ENCODE measurements around the gene PITPNC1.

PITPNC1 gene

DNA sequence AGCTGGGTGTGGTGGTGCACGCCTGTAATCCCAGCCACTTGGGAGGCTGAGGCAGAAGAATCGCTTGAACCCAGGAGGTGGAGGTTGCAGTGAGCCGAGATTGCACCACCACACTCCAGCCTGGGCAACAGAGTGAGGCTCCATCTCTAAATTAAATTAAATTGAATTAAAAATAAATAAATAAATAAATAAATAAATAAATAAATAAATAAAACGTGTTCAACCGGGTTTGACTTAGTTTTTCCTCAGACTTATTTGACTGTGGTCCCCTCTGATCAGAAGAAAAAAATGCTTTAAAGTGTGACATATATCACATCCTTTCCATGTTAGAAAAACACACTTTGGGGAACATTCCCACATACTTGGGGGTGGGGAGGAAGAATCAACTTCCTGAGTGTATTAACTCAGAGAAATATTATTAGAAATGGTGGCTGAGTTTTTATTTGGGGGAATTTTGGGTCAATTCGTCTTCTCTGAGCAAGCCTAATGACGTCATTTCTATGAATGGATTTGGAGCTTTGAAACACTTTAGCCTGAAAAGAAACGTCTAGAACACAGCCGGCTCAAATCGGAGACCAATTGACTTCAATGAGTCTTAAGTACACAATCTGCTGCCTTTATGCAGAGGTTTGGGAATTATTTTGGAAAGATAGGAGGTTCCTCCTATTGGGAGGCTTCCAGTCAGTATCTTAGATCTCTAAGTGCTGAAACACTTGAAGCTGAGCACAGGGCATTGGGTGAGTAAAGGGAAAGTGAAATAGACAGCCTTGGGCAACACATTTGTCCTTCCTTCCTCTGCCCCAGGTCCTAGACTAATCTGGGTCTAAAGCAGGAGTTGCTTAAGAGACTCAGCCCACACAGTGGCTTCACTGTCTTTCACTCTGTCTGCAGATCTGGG is 132.6 kb downstream of the PITPNC1 start:
- H3K9ac ChIP-seq: no peak overlapping the region
- TF ChIP-seq CTCF (conservative IDR thresholded peaks at IDR 0.05; ENCODE audit: low read depth, low read length): no peak

DNA sequence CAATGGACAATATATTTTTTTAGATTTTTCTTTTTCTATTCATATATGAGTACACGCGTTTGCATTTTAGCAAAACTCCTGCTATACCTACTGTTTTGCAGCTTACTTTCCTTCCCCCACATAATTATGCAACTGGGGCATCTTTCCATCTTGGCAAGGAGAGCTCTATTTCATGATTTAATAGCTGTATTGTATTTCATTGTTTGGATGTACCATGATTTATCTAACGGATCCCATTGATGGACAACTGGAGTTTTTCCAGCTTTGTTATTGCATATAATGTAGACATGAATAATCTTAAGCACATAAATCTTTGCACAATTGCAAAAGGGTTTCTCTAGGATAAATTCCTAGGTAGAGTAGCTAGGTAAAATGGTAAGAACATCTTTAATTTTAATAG is 133.9 kb downstream of the PITPNC1 start:
- no peak overlapping the region for H3K27ac ChIP-seq
- no peak overlapping the region for H3K4me2 ChIP-seq
- peaks cover 4% of the 10 kb centered on the region for H3K4me1 ChIP-seq (ENCODE audit: low read depth, poor library complexity, severe bottlenecking)
- H3K9ac ChIP-seq: no peak overlapping the region
- no peak for TF ChIP-seq CTCF (conservative IDR thresholded peaks at IDR 0.05; ENCODE audit: low read depth, low read length)
- no peak overlapping the region for H2AFZ ChIP-seq (ENCODE audit: low read depth)
- H3K27me3 ChIP-seq (ENCODE audit: insufficient read depth, low read depth): no peaks in the 10 kb centered on the region
- no peaks in the 10 kb centered on the region for H4K20me1 ChIP-seq (ENCODE audit: insufficient read depth)
- peaks cover 37% of the 10 kb centered on the region; the same call in 1 of the 2 replicates for H3K79me2 ChIP-seq (ENCODE audit: insufficient read depth, low read depth)
- no peaks in the 10 kb centered on the region for H3K36me3 ChIP-seq (ENCODE audit: insufficient read depth)
- no peak overlapping the region for H3K4me3 ChIP-seq (IDR thresholded peaks at IDR 0.05; ENCODE audit: insufficient read depth, low read depth, low read length)

More for the DNA sequence above, 132.6 kb downstream of the PITPNC1 start:
- Histone ChIP-seq H3K79me2 (ENCODE audit: insufficient read depth, low read depth) (peaks cover 49% of the 10 kb centered on the region; the same call in 1 of the 2 replicates), H3K4me3 (IDR thresholded peaks at IDR 0.05; ENCODE audit: insufficient read depth, low read depth, low read length) (no peak overlapping the region), H3K4me1 (ENCODE audit: low read depth, poor library complexity, severe bottlenecking) (peaks cover 4% of the 10 kb centered on the region), H3K27me3 (ENCODE audit: insufficient read depth, low read depth) (no peaks in the 10 kb centered on the region), H3K4me2 (no peak overlapping the region), H2AFZ (ENCODE audit: low read depth) (no peak overlapping the region), H3K36me3 (ENCODE audit: insufficient read depth) (no peaks in the 10 kb centered on the region), H3K27ac (no peak overlapping the region), H4K20me1 (ENCODE audit: insufficient read depth) (no peaks in the 10 kb centered on the region)

GRCh38 chr17:67511804-67512203 is 134.7 kb downstream of the PITPNC1 start:
- H3K27me3 ChIP-seq (ENCODE audit: insufficient read depth, low read depth): no peaks in the 10 kb centered on the region
- TF ChIP-seq CTCF (conservative IDR thresholded peaks at IDR 0.05; ENCODE audit: low read depth, low read length): no peak
- no peak overlapping the region for H3K4me2 ChIP-seq
- no peak overlapping the region for H2AFZ ChIP-seq (ENCODE audit: low read depth)
- no peaks in the 10 kb centered on the region for H3K36me3 ChIP-seq (ENCODE audit: insufficient read depth)
- H3K4me3 ChIP-seq (IDR thresholded peaks at IDR 0.05; ENCODE audit: insufficient read depth, low read depth, low read length): no peak overlapping the region
- peaks cover 4% of the 10 kb centered on the region for H3K4me1 ChIP-seq (ENCODE audit: low read depth, poor library complexity, severe bottlenecking)
- no peaks in the 10 kb centered on the region for H4K20me1 ChIP-seq (ENCODE audit: insufficient read depth)
- no peak overlapping the region for H3K27ac ChIP-seq
- peaks cover 29% of the 10 kb centered on the region; the same call in 1 of the 2 replicates for H3K79me2 ChIP-seq (ENCODE audit: insufficient read depth, low read depth)
- H3K9ac ChIP-seq: no peak overlapping the region

DNA sequence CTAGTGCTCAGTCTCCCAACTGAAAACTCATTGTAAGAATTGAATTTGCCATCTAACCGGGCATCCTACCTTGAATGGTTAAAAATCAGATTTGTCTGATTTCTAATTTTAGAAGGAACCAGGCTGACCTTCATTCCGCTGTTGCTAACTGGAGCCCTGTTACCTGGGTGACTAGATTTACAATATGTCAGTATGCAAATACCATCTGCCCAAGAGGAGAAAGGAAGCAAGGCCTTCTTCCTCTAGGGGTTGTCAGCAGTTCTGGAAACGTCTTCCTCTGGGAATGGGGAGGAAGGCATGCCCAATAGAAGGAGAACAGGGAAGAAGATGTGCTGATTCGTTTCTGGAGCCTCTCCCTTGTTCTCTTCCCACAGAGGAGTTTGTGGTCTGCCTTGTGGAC is 137.9 kb downstream of the PITPNC1 start:
- no peaks in the 10 kb centered on the region for H3K27me3 ChIP-seq (ENCODE audit: insufficient read depth, low read depth)
- H3K79me2 ChIP-seq (ENCODE audit: insufficient read depth, low read depth): peaks cover 19% of the 10 kb centered on the region; the same call in 1 of the 2 replicates
- H3K36me3 ChIP-seq (ENCODE audit: insufficient read depth): no peaks in the 10 kb centered on the region
- no peak for TF ChIP-seq CTCF (conservative IDR thresholded peaks at IDR 0.05; ENCODE audit: low read depth, low read length)
- H4K20me1 ChIP-seq (ENCODE audit: insufficient read depth): no peaks in the 10 kb centered on the region
- H3K9ac ChIP-seq: no peak overlapping the region
- no peak overlapping the region for H3K4me2 ChIP-seq
- no peak overlapping the region for H2AFZ ChIP-seq (ENCODE audit: low read depth)
- H3K27ac ChIP-seq: no peak overlapping the region
- no peaks in the 10 kb centered on the region for H3K4me1 ChIP-seq (ENCODE audit: low read depth, poor library complexity, severe bottlenecking)
- H3K4me3 ChIP-seq (IDR thresholded peaks at IDR 0.05; ENCODE audit: insufficient read depth, low read depth, low read length): no peak overlapping the region
